GM13977 (cell line): ENCODE measurements around the gene STX2.
"Not testable (repeated sequence)": the region's sequence is repeated elsewhere in the genome, so short reads cannot be mapped to it uniquely, and the experiment has no call there.

Experiments
- DNase-seq: peaks from one replicate; pipeline ENCODE4 v3.0.0; 2012; ENCODE audit warnings: low spot score
- CTCF ChIP-seq: IDR thresholded peaks from 2 replicates; pipeline ENCODE4 v1.5.1; 2012; ENCODE audit warnings: mild to moderate bottlenecking, control low read depth; ENCODE audit not compliant: insufficient read depth; ENCODE audit errors: extremely low read depth, missing control alignments
- in situ Hi-C: fragments of 300-500 bp; cut with MboI; formaldehyde crosslinking; loops from one replicate; pipeline ENCODE4 v1.12.0; 2022; ENCODE audit warnings: low sequenced_read_pairs, low pct_unique_long_range_greater_than_20kb, mixed read lengths, inconsistent platforms; ENCODE audit not compliant: unreplicated experiment

The STX2 gene

DNA sequence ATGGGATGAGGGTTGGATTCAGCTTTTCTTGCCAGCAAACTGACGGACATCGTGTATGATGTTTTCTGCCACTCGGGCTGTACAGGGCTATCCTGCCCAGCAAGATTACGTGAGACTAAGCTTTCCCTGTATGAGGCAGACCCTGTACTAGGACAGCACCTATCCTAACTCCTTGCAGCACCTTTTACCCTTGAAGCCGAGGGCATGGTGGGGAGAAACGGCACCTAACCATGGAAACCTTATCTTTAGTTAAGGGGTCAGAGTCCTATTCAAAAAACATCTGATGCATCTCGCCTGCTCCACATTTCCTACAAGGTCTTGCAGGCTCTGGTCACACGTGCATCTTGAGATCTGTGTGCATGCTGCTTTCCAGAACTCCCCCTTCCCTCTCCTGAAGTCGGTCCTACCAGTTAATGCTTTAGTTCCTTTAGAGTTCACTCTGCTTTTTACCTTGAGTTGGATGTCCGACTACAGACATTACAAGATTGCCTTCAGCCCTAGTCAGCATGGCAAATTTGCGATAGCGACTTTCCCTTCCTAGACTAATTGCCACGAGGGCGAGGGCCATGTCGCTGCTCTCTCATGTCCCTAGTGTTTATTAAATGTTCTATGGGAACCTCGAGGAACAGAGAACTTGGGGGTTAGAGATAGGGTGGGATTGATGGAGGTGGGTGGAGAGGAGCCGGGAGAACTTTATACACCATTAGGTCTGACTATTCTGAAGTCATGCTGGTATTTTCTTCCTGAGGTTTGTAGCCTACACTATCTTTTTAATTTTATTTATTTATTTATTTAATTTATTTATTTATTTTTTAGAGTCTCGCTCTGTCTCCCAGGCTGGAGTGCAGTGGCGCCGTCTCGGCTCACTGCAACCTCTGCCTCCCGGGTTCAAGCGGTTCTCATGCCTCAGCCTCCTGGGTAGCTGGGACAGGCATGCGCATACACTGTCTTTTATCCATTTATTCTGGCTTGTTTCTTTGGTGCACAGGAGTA is 39.4 kb upstream of the STX2 start:
- DNase-seq = no peak
- in situ Hi-C loops = no loop called here
- TF ChIP-seq CTCF = no peak

DNA sequence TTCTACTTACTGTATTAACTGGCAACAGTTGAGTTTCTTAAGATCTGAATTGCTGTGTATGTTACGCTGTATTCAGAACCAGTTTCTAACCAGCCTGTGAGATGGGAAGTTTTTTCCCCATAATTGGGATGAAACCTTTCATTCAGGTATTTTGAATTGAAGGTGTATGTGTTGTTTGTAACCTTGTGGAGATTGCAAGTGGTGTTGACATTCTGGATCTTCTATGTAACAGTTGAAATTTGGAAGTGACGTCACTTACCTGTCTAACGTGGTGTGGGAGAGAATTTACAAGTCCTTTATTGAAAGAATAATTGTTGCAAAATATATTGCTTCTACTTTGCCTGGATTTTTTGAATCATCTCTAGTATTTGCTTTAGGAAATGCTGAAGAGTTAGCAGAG is 38.3 kb upstream of the STX2 start:
- no peak for TF ChIP-seq CTCF
- in situ Hi-C loops = no loop called here
- no peak for DNase-seq

- in situ Hi-C loops = no loop called here
- TF ChIP-seq CTCF = no peak
- DNase-seq = no peak
These were observed 37.7 kb upstream of the STX2 start for GRCh38 chr12:130876758-130877157.

DNA sequence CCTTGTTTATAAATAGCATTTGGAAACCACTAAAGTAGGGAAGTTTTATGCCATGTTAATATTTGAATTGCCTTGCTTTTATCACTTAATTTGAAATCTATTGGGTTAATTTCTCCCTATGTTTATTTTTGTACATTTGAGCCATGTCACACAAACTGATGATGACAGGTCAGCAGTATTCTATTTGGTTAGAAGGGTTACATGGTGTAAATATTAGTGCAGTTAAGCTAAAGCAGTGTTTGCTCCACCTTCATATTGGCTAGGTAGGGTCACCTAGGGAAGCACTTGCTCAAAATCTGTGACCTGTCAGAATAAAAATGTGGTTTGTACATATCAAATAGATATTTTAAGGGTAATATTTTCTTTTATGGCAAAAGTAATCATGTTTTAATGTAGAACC is 37.2 kb upstream of the STX2 start:
- no peak for DNase-seq
- in situ Hi-C loops = no loop called here
- TF ChIP-seq CTCF = no peak

- in situ Hi-C loops, DNase-seq: not testable (repeated sequence)
These were observed 36.7 kb upstream of the STX2 start for GRCh38 chr12:130875708-130876107.

DNA sequence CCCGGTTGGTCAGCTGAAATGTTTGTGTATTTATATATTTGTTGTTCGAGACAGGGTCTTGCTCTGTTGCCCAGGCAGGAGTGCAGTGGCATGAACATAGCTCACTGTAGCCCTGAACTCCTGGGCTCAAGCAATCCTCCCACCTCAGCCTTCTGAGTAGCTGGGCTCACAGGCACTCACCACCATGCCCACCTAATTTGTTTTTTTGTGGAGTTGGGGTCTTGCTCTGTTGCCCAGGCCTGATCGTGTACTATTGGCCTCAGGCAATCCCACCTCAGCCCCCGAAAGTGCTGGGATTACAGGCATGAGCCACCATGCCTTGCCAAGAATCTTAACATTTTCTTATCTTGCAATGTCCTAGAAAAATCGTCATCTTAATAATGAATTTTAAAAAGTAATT is 36.1 kb upstream of the STX2 start:
- in situ Hi-C loops = no loop called here
- no peak for TF ChIP-seq CTCF
- DNase-seq = no peak

DNA sequence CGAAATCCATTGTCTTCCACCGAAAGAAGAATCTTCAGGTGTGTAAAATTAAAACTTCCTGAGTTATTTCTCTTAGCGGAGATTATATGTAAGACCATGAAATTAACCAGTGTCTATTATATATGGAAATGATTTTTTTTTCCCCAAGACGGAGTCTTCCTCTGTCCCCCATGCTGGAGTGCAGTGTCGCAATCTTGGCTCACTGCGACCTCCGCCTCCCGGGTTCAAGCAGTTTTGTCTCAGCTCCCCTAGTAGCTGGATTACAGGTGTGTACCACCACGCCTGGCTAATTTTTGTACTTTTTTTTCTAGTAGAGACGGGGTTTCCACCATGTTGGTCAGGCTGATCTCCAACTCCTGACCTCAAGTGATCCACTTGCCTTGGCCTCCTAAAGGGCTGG is 35.6 kb upstream of the STX2 start:
- in situ Hi-C loops = no loop called here
- no peak for TF ChIP-seq CTCF
- no peak for DNase-seq
